ENCODE measurements around the gene SDHAF3. TPM values are rescaled to one million over a fixed set of nuclear protein-coding genes. Genes with fewer than 3 reads are reported as not detected.

The SDHAF3 gene
- total and polyA plus RNA-seq, 7 donors, result 12.9 to 22.6 (median 14.1) TPM

DNA sequence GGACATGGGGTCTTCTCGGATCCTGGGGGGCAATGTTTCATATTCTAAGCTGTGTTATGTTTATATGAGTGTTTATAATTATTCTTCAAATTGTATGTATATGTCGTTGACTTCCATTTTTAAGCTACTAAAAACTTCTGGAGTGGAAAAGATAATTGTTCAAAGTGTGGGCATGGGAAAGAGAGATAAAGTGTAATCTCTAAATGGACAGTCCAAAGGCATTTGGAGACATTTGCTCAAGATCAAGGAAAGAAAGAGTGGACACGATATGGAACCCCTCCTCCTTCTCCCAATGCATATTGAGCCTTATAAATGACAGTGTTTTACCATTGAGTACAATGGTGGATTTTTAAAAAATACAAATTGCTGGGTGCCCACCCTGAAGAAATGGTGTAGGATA, 81.1 kb downstream of the SDHAF3 start:
- TF ChIP-seq, protein P1, sequence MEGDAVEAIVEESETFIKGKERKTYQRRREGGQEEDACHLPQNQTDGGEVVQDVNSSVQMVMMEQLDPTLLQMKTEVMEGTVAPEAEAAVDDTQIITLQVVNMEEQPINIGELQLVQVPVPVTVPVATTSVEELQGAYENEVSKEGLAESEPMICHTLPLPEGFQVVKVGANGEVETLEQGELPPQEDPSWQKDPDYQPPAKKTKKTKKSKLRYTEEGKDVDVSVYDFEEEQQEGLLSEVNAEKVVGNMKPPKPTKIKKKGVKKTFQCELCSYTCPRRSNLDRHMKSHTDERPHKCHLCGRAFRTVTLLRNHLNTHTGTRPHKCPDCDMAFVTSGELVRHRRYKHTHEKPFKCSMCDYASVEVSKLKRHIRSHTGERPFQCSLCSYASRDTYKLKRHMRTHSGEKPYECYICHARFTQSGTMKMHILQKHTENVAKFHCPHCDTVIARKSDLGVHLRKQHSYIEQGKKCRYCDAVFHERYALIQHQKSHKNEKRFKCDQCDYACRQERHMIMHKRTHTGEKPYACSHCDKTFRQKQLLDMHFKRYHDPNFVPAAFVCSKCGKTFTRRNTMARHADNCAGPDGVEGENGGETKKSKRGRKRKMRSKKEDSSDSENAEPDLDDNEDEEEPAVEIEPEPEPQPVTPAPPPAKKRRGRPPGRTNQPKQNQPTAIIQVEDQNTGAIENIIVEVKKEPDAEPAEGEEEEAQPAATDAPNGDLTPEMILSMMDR (IDR thresholded peaks at IDR 0.05), result no peak
- ATAC-seq (no peak), DNase-seq (no peak)
- H3K4me3 ChIP-seq, result no peak overlapping the region
- H3K4me1 ChIP-seq, result no peaks in the 10 kb centered on the region
- H3K36me3 ChIP-seq (ENCODE audit: insufficient read depth in 1 of 2, low read depth in 1 of 2), result no peaks in the 10 kb centered on the region
- H3K27me3 ChIP-seq (ENCODE audit: insufficient read depth in 3 of 3, low read length in 2 of 3), result no peaks in the 10 kb centered on the region
- 73 to 86% (median 78%) methylated on average over 3 of the region's 3 CpGs for WGBS, 3 donors
- H3K9me3 ChIP-seq, result no peaks in the 10 kb centered on the region
- intact Hi-C loops (cut with DNase I), result no loop called here
- H3K27ac ChIP-seq, result no peak overlapping the region

DNA sequence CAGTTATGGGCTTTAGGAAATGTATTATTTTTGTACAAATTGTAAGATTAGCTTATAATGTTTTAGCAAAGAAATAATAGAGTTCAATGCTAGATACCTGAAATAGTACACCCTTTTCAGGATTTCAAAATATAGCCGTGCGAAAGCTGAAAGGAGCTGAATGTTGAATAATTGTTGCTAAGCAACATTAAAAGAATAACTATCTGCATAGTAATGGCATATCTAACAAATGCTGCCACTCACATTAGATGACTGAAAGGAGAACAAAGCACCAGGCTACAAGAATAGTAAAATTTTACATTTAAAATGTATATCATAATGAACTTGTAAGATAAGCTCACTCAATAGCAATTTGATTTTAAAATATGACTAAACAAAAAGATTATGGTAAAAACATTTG, 82.5 kb downstream of the SDHAF3 start:
- H3K9me3 ChIP-seq, result no peaks in the 10 kb centered on the region
- TF ChIP-seq, protein P1 (IDR thresholded peaks at IDR 0.05), result no peak
- DNase-seq (no peak), ATAC-seq (no peak)
- H3K4me1 ChIP-seq, result no peaks in the 10 kb centered on the region
- intact Hi-C loops (cut with DNase I), result loop anchor here in 1 of 2 donors (5.0 kb wide), 1 partner anchor 332 kb away; no protein-coding TSS in a partner anchor
- H3K27me3 ChIP-seq (ENCODE audit: insufficient read depth in 3 of 3, low read length in 2 of 3), result no peaks in the 10 kb centered on the region
- WGBS, 3 donors, result 75 to 82% (median 76%) methylated on average over 2 of the region's 2 CpGs
- H3K4me3 ChIP-seq, result no peak overlapping the region
- H3K36me3 ChIP-seq (ENCODE audit: insufficient read depth in 1 of 2, low read depth in 1 of 2), result no peaks in the 10 kb centered on the region
- no peak overlapping the region for H3K27ac ChIP-seq

DNA sequence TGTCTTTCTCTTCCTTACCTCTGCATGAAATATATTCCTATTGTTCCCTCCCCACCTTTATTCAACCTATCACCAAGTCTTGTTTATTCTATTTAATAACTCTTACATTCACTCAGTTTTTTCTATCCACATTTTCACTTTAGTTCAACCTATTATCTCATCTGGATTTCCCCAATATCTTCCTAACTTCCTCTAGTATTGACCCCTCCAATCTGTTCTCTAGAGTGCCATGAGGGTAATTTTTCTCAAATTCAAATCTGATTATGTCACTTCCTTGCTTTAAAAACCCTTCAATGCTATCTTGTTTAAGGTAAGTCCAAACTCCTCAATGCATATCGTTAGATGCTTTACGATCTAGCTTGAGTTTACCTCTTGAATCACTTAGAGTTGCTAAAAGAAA, 86.5 kb downstream of the SDHAF3 start:
- intact Hi-C loops (cut with DNase I), result loop anchor here in 1 of 2 donors (5.0 kb wide), 1 partner anchor 328 kb away; no protein-coding TSS in a partner anchor
- no peaks in the 10 kb centered on the region for H3K27me3 ChIP-seq (ENCODE audit: insufficient read depth in 3 of 3, low read length in 2 of 3)
- no peak for ATAC-seq
- TF ChIP-seq, protein P1 (IDR thresholded peaks at IDR 0.05), result no peak
- no peaks in the 10 kb centered on the region for H3K9me3 ChIP-seq
- no peak overlapping the region for H3K27ac ChIP-seq
- WGBS, 3 donors, result 79 to 88% (median 85%) methylated on average over 2 of the region's 2 CpGs
- no peak overlapping the region for H3K4me3 ChIP-seq
- DNase-seq, result no peak
- no peaks in the 10 kb centered on the region for H3K4me1 ChIP-seq
- H3K36me3 ChIP-seq (ENCODE audit: insufficient read depth in 1 of 2, low read depth in 1 of 2), result no peaks in the 10 kb centered on the region

DNA sequence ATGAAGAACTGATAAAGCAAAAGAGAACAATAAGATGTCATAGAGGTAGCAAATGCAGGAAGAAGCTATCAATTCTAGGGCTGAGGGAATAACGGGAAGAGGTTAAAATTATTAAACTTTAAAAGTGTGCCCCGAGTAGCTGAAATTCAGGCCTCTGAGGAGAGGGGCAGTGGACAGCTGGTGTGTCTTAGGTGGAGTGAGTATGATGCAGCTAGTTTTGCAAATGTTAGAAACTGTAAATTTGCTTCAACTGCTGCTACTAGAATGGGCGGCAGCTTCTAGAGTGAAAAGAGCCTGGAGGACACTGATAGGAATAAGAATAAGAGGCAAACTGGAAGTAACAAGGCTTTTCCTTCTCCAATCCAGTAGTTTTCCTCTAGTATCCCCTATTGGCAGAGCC, 87.3 kb downstream of the SDHAF3 start:
- no peaks in the 10 kb centered on the region for H3K4me1 ChIP-seq
- TF ChIP-seq, protein P1 (IDR thresholded peaks at IDR 0.05), result no peak
- no peaks in the 10 kb centered on the region for H3K27me3 ChIP-seq (ENCODE audit: insufficient read depth in 3 of 3, low read length in 2 of 3)
- H3K27ac ChIP-seq, result no peak overlapping the region
- intact Hi-C loops (cut with DNase I), result loop anchor here in 1 of 2 donors (5.0 kb wide), 1 partner anchor 327 kb away; no protein-coding TSS in a partner anchor
- no peak for ATAC-seq
- no peak for DNase-seq
- no peaks in the 10 kb centered on the region for H3K9me3 ChIP-seq
- 45 to 52% (median 50%) methylated on average over 3 of the region's 3 CpGs for whole genome bisulfite sequencing, 3 donors
- H3K4me3 ChIP-seq, result no peak overlapping the region
- no peaks in the 10 kb centered on the region for H3K36me3 ChIP-seq (ENCODE audit: insufficient read depth in 1 of 2, low read depth in 1 of 2)

DNA sequence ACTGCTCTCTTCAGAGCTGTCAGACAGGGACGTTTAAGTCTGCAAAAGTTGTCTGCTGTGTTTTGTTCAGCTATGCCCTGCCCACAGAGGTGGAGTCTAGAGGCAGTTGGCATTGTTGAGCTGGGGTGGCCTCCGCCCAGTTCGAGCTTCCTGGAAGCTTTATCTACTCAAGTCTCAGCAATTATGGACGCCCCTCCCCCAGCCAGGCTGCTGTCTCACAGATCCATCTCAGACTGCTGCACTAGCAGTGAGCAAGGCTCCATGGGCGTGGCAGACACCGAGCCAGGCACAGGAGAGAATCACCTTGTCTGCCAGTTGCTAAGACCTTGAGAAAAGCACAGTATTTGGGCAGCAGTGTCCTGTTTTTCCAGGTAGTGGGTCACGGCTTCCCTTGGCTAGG, 98.1 kb downstream of the SDHAF3 start:
- ATAC-seq (no peak), DNase-seq (no peak)
- H3K4me3 ChIP-seq, result no peak overlapping the region
- no peak overlapping the region for H3K27ac ChIP-seq
- no peaks in the 10 kb centered on the region for H3K9me3 ChIP-seq
- 49 to 55% (median 51%) methylated on average over 7 of the region's 7 CpGs for WGBS, 3 donors
- no peaks in the 10 kb centered on the region for H3K4me1 ChIP-seq
- no peaks in the 10 kb centered on the region for H3K36me3 ChIP-seq (ENCODE audit: insufficient read depth in 1 of 2, low read depth in 1 of 2)
- TF ChIP-seq, protein P1 (IDR thresholded peaks at IDR 0.05), result no peak
- intact Hi-C loops (cut with DNase I), result no loop called here
- no peaks in the 10 kb centered on the region for H3K27me3 ChIP-seq (ENCODE audit: insufficient read depth in 3 of 3, low read length in 2 of 3)
